ENCODE data around the gene XPO6.

XPO6 gene

GRCh38 chr16:28091656-28092055, 120.1 kb downstream of the XPO6 start:
- no peaks in the 10 kb centered on the region for H3K4me1 ChIP-seq (ENCODE audit: control insufficient read depth, insufficient read depth, low read length)
- H3K27ac ChIP-seq (ENCODE audit: extremely low read depth, low read depth, low read length) = no peak overlapping the region
- POLR2A ChIA-PET = no interaction called here
- H3K9me3 ChIP-seq (ENCODE audit: control insufficient read depth, insufficient read depth, low read depth, low read length) = no peaks in the 10 kb centered on the region
- no peak overlapping the region for H3K4me3 ChIP-seq (ENCODE audit: low read depth, low read length)
- no peak for TF ChIP-seq HOXA7 (CRISPR knock-in tag; IDR thresholded peaks at IDR 0.05; ENCODE audit: borderline replicate concordance)
- TF ChIP-seq ZNF837 (tag by site-specific recombination; IDR thresholded peaks at IDR 0.05) = no peak
- TF ChIP-seq ZNF768 (tag by site-specific recombination; IDR thresholded peaks at IDR 0.05) = no peak
- no peak for TF ChIP-seq ZNF239 (tag by site-specific recombination; IDR thresholded peaks at IDR 0.05)
- no peak for TF ChIP-seq SCRT1 (tag by site-specific recombination; IDR thresholded peaks at IDR 0.05; ENCODE audit: borderline replicate concordance)
- TF ChIP-seq ZNF692 (tag by site-specific recombination; IDR thresholded peaks at IDR 0.05) = no peak
- no peak for TF ChIP-seq ZNF416 (tag by site-specific recombination; IDR thresholded peaks at IDR 0.05)
- no peak for TF ChIP-seq ZNF391 (tag by site-specific recombination; IDR thresholded peaks at IDR 0.05; ENCODE audit: borderline replicate concordance, low read depth)
- no peak for TF ChIP-seq ZNF624 (tag by site-specific recombination; IDR thresholded peaks at IDR 0.05)
- TF ChIP-seq PRDM1 (tag by site-specific recombination; IDR thresholded peaks at IDR 0.05) = no peak
- TF ChIP-seq PRDM4 (tag by site-specific recombination; IDR thresholded peaks at IDR 0.05) = no peak
- TF ChIP-seq ZNF555 (tag by site-specific recombination; conservative IDR thresholded peaks at IDR 0.05) = no peak
- TF ChIP-seq ZNF169 (tag by site-specific recombination; IDR thresholded peaks at IDR 0.05) = no peak
- TF ChIP-seq ZNF112 (tag by site-specific recombination; IDR thresholded peaks at IDR 0.05) = no peak
- TF ChIP-seq YY1 (tag by site-specific recombination; IDR thresholded peaks at IDR 0.05) = no peak
- no peak for TF ChIP-seq ZNF544 (tag by site-specific recombination; IDR thresholded peaks at IDR 0.05)
- TF ChIP-seq ZNF677 (tag by site-specific recombination; IDR thresholded peaks at IDR 0.05) = no peak
- TF ChIP-seq IKZF3 (tag by site-specific recombination; IDR thresholded peaks at IDR 0.05) = no peak
- no peak for TF ChIP-seq ZNF266 (tag by site-specific recombination; IDR thresholded peaks at IDR 0.05; ENCODE audit: low read depth)
- TF ChIP-seq ZNF146 (tag by site-specific recombination; IDR thresholded peaks at IDR 0.05) = no peak
- CTCF ChIA-PET = interaction anchor here (0.6 to 1.6 kb wide), 9 partner anchors 8 to 528 kb away, joined by 3 to 4 read pairs (median 3); no protein-coding TSS in a partner anchor
- H3K36me3 ChIP-seq (ENCODE audit: control insufficient read depth in 2 of 2, insufficient read depth in 1 of 2, low read length in 2 of 2) = peaks cover 0 to under 1% of the 10 kb centered on the region in 2 experiments; a peak in 2 of 3 replicates

- POLR2A ChIA-PET = interaction anchor here (0.6 kb wide), 1 partner anchor 11 kb away, joined by 3 read pairs; no protein-coding TSS in a partner anchor
- CTCF ChIA-PET = interaction anchor here (0.7 to 1.6 kb wide), 8 partner anchors 9 to 435 kb away, joined by 3 to 4 read pairs (median 3); no protein-coding TSS in a partner anchor
- H3K36me3 ChIP-seq (ENCODE audit: control insufficient read depth in 2 of 2, insufficient read depth in 1 of 2, low read length in 2 of 2) = no peaks in the 10 kb centered on the region; a peak in 1 of 3 replicates
Measured at GRCh38 chr16:28090646-28091377, 121.0 kb downstream of the XPO6 start.

More at GRCh38 chr16:28090646-28091377, 121.0 kb downstream of the XPO6 start:
- no peaks in the 10 kb centered on the region for H3K4me1 ChIP-seq (ENCODE audit: control insufficient read depth, insufficient read depth, low read length)
- 0 out of 2 replicates have a peak, but pooled peaks have one; percentile 19 for TF ChIP-seq CTCF (tag by site-specific recombination; IDR thresholded peaks at IDR 0.05)
- no peak for TF ChIP-seq ATF2 (tag by site-specific recombination; IDR thresholded peaks at IDR 0.05; ENCODE audit: low read depth)
- no peak for TF ChIP-seq ZBTB26 (tag by site-specific recombination; optimal IDR thresholded peaks at IDR 0.05)
- no peak for TF ChIP-seq ZNF585B (tag by site-specific recombination; IDR thresholded peaks at IDR 0.05)
- TF ChIP-seq ZNF16 (tag by site-specific recombination; IDR thresholded peaks at IDR 0.05; ENCODE audit: low read depth) = no peak
- no peak overlapping the region for H3K27ac ChIP-seq (ENCODE audit: extremely low read depth, low read depth, low read length)
- no peaks in the 10 kb centered on the region for H3K9me3 ChIP-seq (ENCODE audit: control insufficient read depth, insufficient read depth, low read depth, low read length)
- H3K4me3 ChIP-seq (ENCODE audit: low read depth, low read length) = no peak overlapping the region

Measured in HEK293 (cell line).